HG03064 (cell line): ENCODE results near the gene FCF1.

Experiments used
- ATAC-seq: cut with Tn5 transposase; IDR thresholded peaks from one replicate; pipeline ENCODE4 v1.9.1; 2021; ENCODE audit warnings: low read depth; ENCODE audit not compliant: unreplicated experiment

The FCF1 gene

GRCh38 chr14:74712499-74713394 is at the start of gene FCF1, which contains the start of gene AREL1:
FCF1 (plus strand) TSS chr14:74713144; CDS start chr14:74713198, 54 bp downstream.
AREL1 (minus strand) TSS chr14:74713080; CDS start chr14:74685615, 27,465 bp downstream.
- ATAC-seq, result peak; percentile 85

- ATAC-seq, result no peak
These were observed 49.1 kb upstream of the FCF1 start for GRCh38 chr14:74663884-74664283.

- no peak for ATAC-seq
These were observed 48.2 kb upstream of the FCF1 start for GRCh38 chr14:74664717-74665116.

GRCh38 chr14:74667758-74668157 is 45.2 kb upstream of the FCF1 start:
- no peak for ATAC-seq

GRCh38 chr14:74669256-74669655 is 43.7 kb upstream of the FCF1 start:
- no peak for ATAC-seq

- ATAC-seq, result no peak
These were observed 43.1 kb upstream of the FCF1 start for GRCh38 chr14:74669846-74670245.

GRCh38 chr14:74670726-74671411 is 42.1 kb upstream of the FCF1 start:
- no peak for ATAC-seq

- no peak for ATAC-seq
These were observed 41.2 kb upstream of the FCF1 start for GRCh38 chr14:74671789-74672188.

- ATAC-seq, result no peak
These were observed 39.2 kb upstream of the FCF1 start for GRCh38 chr14:74673768-74674167.

- no peak for ATAC-seq
These were observed 37.7 kb upstream of the FCF1 start for GRCh38 chr14:74675219-74675618.

GRCh38 chr14:74682169-74682952 is 30.6 kb upstream of the FCF1 start:
- no peak for ATAC-seq

- no peak for ATAC-seq
These were observed 29.5 kb upstream of the FCF1 start for GRCh38 chr14:74683406-74683805.

GRCh38 chr14:74684434-74684833 is 28.5 kb upstream of the FCF1 start:
- no peak for ATAC-seq

- ATAC-seq, result no peak
These were observed 27.9 kb upstream of the FCF1 start for GRCh38 chr14:74685056-74685455.

- no peak for ATAC-seq
These were observed 26.8 kb upstream of the FCF1 start for GRCh38 chr14:74685921-74686678.

GRCh38 chr14:74691456-74691855 is 21.5 kb upstream of the FCF1 start:
- ATAC-seq, result no peak

- ATAC-seq, result no peak
These were observed 19.8 kb upstream of the FCF1 start for GRCh38 chr14:74693191-74693590.

GRCh38 chr14:74695406-74695805 is 17.5 kb upstream of the FCF1 start:
- no peak for ATAC-seq

GRCh38 chr14:74697011-74697410 is 15.9 kb upstream of the FCF1 start:
- ATAC-seq, result no peak

GRCh38 chr14:74697543-74697942 is 15.4 kb upstream of the FCF1 start:
- no peak for ATAC-seq
